Epidermal melanocyte (primary cell): ENCODE data around the gene FBXO42.

Experiments used
- DNase-seq: peaks from one replicate; pipeline ENCODE4 v3.0.0; 2011; ENCODE audit warnings: low spot score; ENCODE audit not compliant: insufficient read length

The FBXO42 gene

GRCh38 chr1:16326833-16327404, 25.4 kb downstream of the FBXO42 start:
- no peak for DNase-seq

DNA sequence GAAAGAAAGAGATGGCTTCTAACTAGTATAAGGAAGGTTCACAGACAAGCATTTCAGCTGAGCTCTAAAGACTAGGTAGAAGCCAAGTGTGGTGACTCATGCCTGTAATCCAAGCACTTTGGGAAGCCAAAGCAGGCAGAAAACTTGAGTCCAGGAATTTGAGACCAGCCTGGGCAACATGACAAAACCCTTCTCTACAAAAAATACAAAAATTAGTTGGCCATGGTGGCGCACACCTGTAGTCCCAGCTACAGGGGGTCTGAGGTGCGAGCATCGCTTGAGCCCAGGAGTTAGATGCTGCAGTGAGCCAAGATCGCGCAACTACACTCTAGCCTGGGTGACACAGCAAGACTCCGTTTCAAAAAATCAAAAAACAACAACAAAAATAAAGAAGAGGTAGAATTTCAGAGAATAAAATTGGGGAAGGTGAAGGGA, 27.8 kb downstream of the FBXO42 start:
- DNase-seq: no peak

- no peak for DNase-seq
These were observed 31.0 kb downstream of the FBXO42 start for GRCh38 chr1:16321176-16321867.

- no peak for DNase-seq
These were observed 33.7 kb downstream of the FBXO42 start for GRCh38 chr1:16318555-16318954.

- DNase-seq: no peak
These were observed 36.8 kb downstream of the FBXO42 start for GRCh38 chr1:16315437-16315836.

- DNase-seq: no peak
These were observed 45.1 kb downstream of the FBXO42 start for GRCh38 chr1:16307222-16307621.

- DNase-seq: no peak
These were observed 49.3 kb downstream of the FBXO42 start for GRCh38 chr1:16302709-16303627.

DNA sequence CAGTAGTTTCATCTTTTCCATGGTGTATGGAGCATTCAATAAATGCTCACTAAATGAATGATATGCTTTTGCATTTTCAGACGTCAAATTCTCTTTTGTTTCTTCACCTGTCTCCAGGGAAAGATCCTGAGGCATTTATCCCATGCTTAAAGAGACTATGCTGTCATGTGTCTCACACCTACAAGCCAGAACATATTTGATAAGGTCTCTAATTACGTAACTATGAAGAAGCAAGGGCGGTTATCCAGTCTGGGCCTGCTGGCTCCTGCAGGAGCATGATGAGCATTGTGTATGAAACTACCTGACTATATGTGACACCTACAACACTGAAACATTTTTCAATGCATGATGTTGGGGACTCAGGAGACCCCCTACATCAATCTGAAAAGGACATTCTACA, 51.8 kb downstream of the FBXO42 start:
- no peak for DNase-seq

DNA sequence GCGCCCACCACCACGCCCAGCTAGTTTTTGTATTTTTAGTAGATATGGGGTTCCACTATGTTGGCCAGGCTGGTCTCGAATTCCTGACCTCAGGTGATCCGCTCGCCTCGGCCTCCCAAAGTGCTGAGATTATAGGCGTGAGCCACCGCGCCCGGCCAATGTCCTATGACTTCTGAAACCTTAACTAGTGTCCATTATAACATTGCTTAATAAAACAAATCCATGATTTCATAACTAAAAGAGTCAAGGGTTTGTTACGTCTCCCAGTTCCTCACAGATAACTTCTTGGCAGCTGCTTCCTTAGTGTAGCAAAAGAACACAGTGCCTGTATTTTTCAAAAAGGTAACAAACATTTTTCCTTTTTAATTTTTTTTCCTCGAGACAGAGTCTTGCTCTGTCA, 53.6 kb downstream of the FBXO42 start:
- no peak for DNase-seq

GRCh38 chr1:16296643-16297042, 55.6 kb downstream of the FBXO42 start:
- DNase-seq: no peak

- DNase-seq: no peak
These were observed 57.8 kb downstream of the FBXO42 start for GRCh38 chr1:16294219-16295212.

DNA sequence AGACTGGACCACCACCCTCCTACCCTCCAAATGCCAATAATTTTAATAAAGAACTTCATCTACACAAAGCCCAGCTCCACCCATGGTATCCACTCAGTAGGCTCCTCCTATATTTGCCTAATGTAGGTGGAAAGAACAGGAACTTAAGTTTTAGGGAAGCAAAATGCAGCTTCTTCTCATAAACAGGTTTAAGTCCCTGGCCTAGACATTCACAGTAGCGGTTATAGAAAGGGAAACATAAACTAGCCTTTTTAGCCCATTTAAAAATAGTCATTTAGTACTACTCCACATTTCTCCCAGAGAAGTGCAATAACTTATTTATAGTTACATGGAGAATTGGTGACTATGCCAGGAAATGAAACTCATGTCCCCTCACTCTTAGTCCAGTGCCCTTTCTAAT, 58.7 kb downstream of the FBXO42 start:
- no peak for DNase-seq

DNA sequence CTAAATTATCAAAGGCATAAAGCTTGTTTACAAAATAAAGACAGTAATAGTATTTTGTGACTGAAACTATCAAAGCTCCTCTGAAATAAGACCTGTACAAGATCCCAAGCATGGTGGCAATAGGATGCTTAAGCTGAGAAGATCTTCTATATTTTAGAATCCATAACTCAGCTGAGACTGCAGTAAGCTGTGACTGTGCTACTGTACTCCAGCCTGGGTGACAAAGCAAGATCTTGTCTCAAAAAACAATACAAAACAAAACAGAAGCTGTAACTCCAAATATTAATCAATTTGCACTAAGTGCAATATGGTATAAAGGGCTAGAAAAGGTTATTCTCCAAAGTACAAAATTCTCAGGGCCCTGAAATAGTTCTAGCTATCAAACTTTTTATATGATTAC, 59.5 kb downstream of the FBXO42 start:
- DNase-seq: no peak

DNA sequence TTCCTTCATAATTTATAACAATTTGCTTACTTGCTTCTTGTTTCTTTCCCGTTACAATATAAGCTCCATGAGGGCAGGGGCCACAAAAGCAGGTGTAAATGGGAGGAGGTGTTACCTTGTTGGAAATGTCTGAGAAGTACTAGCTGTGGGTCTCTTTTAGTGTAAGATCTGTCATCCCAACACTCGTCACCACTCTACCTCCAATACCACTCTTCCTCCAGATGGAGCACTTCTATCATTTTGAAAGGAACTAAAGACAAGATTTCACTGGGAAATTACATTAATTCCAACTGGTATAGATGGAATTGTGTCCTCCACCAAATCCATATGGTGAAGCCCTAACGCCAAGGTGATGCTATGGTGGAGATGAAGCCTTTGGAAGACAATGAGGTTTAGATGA, 62.3 kb downstream of the FBXO42 start:
- no peak for DNase-seq

DNA sequence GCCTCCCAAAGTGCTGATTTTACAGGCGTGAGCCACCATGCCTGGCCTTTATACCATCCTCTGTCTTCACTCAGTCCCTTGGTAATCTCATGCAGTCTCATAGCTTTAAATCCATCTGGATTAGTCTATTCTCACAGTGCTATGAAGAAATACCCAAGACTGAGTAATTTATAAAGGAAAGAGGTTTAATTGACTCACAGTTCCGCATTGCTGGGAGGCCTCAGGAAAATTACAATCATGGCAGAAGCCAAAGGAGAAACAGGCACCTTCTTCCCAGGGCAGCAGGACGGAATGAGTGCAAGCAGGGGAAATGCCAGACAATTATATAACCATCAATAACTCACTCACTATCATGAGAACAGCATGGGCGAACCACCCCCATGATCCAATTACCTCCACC, 66.2 kb downstream of the FBXO42 start:
- no peak for DNase-seq

GRCh38 chr1:16281765-16282164, 70.5 kb downstream of the FBXO42 start:
- no peak for DNase-seq

- no peak for DNase-seq
These were observed 73.1 kb downstream of the FBXO42 start for GRCh38 chr1:16279186-16279585.

DNA sequence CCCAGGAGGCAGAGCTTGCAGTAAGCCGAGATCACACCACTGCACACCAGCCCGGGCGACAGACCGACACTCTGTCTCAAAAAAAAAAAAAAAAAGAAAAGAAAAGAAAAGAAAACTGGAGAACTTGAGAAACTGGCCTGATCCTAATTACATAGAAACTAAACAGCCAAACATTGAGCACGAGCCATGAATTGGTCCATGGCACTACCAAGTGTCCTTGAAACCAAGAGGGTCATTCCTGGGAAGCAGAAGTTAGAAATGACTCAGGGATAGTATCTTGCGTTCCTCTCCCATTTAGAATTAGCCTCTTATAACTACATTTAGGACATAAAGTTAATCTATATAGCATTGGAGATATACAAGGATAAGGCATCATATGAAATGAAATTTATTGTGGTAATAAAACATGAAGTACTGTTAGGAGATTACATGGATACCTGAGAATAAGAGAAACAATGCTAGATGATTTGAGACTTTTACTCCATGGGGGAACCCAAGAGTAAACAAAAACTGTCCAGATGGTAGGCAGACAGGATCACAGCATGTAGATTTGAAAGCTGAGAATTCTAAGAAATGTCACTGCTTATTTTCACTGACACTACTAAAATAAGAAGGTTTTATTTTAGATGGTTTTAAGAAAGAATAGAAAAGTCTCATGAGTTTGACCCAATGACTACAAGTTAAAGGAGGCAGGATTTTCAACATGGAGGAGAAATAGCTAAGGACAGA, 75.8 kb downstream of the FBXO42 start:
- DNase-seq: no peak

DNA sequence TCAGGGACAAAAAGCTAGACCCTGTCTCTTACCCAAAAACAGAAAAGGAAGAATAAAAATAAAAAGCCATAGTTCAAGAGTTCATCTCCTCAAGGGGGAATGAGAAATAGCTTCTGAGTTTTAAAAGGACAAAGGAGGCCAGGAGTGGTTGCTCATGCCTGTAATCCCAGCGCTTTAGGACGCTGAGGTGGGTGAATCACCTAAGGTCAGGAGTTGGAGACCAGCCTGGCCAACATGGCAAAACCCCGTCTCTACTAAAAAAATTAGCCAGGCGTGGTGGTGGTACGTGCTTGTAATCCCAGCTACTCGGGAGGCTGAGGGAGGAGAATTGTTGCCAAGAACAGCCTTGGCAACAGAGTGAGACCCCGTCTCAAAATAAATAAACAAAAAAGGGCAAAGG, 76.7 kb downstream of the FBXO42 start:
- DNase-seq: no peak

DNA sequence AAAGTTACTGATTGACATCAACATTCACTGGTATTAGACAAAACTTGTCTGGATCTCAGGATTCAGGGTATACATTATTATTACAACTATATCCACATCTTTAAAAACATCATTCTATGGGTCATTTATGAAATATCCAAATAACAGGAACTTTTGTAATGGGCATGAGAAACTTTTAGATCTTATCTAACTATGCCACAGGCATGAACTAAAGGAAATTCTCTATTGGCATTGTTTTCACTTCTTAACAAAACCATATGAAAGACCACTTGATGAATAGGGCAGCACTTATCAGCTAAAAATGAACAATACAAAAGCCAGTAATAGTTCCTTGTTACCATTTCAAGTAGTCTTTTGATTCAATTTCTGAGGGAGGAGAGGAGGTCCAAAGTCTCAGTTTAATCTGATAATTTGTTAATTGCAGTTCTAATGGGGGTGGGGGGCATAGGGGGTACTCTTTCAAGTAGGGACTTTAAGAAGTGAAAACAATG, 84.5 kb downstream of the FBXO42 start:
- DNase-seq: no peak
